Activated CD4-positive, alpha-beta T cell treated with anti-CD3 and anti-CD28 coated beads, Interleukin-2, amount 50 U/mL, for 48 hours (primary cell): ENCODE results near the gene COPZ1.
"Not testable (repeated sequence)": the region's sequence is repeated elsewhere in the genome, so short reads cannot be mapped to it uniquely, and the experiment has no call there.

Experiments
- DNase-seq, 2 experiments: peaks; one replicate each; pipeline ENCODE4 v3.0.0-alpha.2; 2020

Gene COPZ1

GRCh38 chr12:54324617-54325441, at the start of gene COPZ1:
TSS of gene COPZ1 (plus strand) at chr12:54325131. CDS start at chr12:54325164, 33 bp downstream.
- peak; percentile 91 to 93 for DNase-seq

- DNase-seq: no peak
Measured at GRCh38 chr12:54276368-54276767, 48.6 kb upstream of the COPZ1 start.

- DNase-seq: peak in 1 of 2 experiments; percentile 28
Measured at GRCh38 chr12:54277823-54278276, 47.1 kb upstream of the COPZ1 start.

- no peak for DNase-seq
Measured at GRCh38 chr12:54279227-54279631, 45.7 kb upstream of the COPZ1 start.

- DNase-seq: peak; percentile 99
Measured at GRCh38 chr12:54279632-54280467, 45.1 kb upstream of the COPZ1 start, which contains the start of gene CBX5. TSS of gene CBX5 (minus strand) at chr12:54280122. CDS start at chr12:54257650, 22,472 bp downstream.

GRCh38 chr12:54280468-54281260, 44.3 kb upstream of the COPZ1 start, which contains the start of gene HNRNPA1:
TSS of gene HNRNPA1 (plus strand) at chr12:54280726. CDS start at chr12:54280808, 82 bp downstream.
- DNase-seq: peak; percentile 89 to 95

GRCh38 chr12:54281261-54281638, 43.7 kb upstream of the COPZ1 start:
- not testable (repeated sequence) for DNase-seq

- DNase-seq: peak in 1 of 2 experiments; percentile 19
Measured at GRCh38 chr12:54281694-54282093, 43.2 kb upstream of the COPZ1 start.

GRCh38 chr12:54282949-54283593, 41.9 kb upstream of the COPZ1 start:
- peak; percentile 49 to 61 for DNase-seq

- DNase-seq: not testable (repeated sequence)
Measured at GRCh38 chr12:54284070-54284780, 40.7 kb upstream of the COPZ1 start.

- no peak for DNase-seq
Measured at GRCh38 chr12:54285150-54286041, 39.5 kb upstream of the COPZ1 start.

- peak in 1 of 2 experiments; percentile 32 for DNase-seq
Measured at GRCh38 chr12:54286042-54287030, 38.6 kb upstream of the COPZ1 start.

- peak in 1 of 2 experiments; percentile 30 for DNase-seq
Measured at GRCh38 chr12:54287261-54288157, 37.4 kb upstream of the COPZ1 start.

GRCh38 chr12:54292083-54292930, 32.6 kb upstream of the COPZ1 start:
- DNase-seq: no peak

GRCh38 chr12:54292931-54293241, 32.0 kb upstream of the COPZ1 start:
- no peak for DNase-seq

- peak; percentile 76 to 80 for DNase-seq
Measured at GRCh38 chr12:54294152-54294952, 30.6 kb upstream of the COPZ1 start.
